HG03196 (cell line): ENCODE measurements around the gene CAMK1G.
A peak's percentile ranks its signal among the peaks of the same experiment; 100 is the strongest.

ENCODE experiments used
- ATAC-seq: cut with Tn5 transposase; IDR thresholded peaks from one replicate; pipeline ENCODE4 v1.9.1; 2021; ENCODE audit not compliant: unreplicated experiment

CAMK1G gene

DNA sequence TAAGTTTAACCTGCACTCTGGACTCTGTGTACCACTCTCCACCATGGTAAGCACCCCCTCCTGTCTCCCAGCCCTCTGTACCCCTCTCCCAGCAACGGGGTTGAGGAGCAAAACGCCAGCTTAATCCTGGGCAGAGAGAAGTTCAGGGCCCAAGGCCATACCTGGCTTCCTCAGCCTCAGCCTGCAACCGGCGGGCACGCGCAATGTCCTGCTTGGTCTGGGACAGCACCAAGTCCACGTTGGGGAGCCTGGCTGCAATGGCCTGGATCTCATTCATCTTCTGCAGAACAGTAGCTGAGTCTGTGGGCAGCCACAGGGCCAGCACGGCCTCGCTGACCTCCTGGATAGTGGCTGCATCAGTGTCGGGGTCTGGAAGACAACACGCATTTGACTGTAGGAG is 34.8 kb downstream of the CAMK1G start:
- ATAC-seq = no peak

DNA sequence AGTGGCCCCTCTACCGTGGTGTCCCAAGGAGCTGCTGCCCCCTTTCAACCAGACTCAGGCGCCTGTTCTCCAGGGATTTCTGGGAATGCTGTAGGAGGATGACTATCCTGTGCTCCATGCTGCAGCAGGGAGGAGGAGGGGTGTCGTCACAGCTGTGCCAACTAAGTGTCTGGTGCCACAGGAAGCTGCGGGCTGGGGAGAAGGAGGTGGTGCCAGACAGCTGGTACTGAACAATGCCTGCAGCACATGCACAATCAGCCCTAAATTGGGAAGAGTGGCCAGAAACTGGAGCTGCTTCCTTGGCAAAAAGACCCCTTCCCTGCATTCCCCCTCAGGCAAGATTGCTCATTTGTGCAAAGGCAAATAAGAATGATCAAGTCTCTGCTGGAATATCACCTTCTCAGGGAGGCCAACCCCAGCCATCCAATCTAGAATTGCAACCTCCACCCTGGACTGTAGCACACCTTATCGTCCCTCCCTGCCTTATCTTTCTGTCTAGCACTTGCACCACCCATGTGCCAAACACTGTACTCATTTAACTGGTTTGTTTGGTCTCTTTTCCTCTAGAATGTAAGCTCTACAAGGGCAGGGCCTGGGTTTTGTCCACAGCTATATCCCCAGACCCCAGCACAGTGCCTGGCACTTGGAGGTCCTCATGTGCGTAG is 35.4 kb downstream of the CAMK1G start:
- no peak for ATAC-seq

DNA sequence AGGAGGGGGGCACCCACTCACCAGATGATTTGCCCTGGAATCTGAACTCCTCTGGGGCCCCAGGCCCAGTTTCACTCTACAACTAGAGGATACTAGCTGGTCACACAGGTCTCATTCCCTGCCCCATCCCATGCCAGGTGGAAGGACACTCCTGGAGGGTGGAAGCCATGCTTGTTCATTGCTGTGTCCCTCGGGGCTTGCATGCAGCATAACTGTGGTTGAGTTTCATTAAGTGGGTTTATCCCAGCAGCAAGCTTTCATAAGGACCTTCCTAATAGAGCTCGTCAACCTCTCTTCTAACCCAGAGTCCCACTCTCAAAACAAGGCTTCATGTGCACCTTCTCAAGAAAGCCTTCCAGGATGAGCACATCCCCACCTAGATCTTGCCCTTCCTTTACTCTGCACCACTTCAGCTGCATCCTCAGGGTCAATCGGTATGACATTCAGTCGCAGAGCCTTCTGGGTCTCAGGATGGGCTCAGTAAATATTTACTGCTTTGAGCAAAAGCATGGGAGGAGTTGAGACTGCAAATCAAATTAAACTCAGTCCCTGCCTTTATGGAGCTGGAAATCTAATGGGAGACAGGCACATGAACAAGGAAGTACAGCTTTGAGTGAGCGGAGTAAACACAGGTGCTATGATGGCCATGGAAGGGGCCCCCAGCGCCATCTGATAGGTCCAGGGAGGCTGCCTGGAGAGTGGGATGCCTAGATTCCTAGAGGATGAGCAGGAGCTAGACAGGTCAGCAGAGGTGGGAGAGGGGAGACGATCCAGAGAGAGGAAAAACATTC is 36.4 kb downstream of the CAMK1G start:
- ATAC-seq = no peak

DNA sequence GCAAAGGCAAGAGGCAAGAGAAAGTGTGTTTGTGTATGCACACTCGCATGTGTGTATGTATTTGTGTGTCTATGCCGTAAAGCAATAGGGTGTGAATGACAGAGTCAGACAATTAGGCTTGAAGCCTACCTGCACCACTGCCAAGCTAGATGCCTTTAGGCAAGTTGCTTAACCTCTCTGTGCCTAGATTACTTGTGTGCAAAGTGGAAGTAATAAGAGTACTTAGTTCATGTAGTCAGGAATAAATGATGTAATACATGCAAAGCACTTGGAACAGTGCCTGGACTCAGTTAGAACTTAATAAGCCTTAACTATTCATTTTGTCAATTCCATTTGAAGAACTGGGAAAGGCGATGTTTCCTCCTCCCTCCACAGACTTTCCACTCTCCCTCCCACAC is 37.0 kb downstream of the CAMK1G start:
- ATAC-seq = no peak

DNA sequence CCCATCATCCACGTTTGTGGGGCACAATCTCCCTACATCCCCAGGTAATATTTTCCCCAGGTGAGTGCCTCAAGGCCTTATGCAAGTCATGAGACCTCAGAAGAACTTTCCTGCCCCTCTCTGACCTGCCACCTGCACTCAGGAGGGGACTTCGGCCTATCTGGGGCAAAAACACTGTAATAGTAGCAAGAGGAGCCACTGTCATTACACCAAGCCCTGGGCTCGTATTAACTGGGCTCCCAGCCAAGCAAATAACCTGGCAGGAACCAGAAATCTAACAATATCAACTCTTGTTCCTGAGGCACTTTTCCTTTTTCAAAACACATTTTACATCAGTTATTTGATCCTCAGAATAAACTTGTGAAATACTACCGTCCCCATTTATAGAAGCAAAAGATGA is 37.8 kb downstream of the CAMK1G start:
- ATAC-seq = no peak

- ATAC-seq = no peak
Measured at GRCh38 chr1:209621741-209622655, 38.5 kb downstream of the CAMK1G start.

DNA sequence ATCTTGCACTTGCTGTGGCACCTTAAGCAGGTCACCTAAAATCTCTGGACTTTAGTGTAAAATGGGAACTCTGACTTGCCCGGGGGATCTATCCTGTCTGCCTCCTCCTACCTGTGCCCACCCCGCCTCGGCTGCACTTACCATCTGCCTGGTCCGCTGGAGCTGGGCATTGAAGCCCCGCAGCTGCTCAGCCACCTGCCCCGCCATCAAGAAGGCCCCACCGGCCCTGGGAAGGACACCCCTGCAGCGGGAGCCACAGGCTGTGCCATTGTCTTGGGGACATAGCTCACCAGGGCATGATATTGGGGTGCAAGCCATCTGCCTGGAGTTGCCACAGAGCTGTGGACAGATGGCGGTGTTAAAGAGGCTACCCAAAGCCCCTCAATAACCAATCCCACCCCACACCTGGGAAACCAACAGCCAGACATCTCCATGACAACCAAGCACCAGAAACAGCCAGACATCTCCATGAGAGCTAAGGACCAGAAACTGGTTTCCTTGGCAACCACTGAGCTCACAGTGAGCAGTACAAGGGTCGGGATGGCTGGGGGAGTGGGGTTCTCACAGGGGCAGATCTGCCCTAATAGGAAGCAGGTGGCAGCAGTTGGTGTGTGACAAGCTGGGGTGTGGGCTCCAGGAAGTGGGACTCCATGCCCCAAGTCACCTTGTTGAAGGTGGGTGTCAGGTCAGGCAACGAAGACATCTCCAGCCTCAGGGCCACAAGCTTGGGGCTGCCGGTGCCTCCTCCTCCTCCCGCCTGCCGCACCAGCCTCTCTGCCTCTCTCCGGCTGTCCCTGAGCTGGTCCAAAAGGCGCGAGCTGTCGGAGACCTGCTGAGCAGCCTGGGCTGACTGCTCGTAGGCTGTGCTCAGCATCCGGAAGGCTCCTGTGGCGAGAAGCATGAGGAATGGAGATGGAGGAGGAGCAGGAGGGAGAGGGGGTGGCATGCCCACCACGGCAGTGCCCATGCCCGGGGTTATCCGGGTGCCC is 39.6 kb downstream of the CAMK1G start:
- ATAC-seq = no peak

- ATAC-seq = no peak
Measured at GRCh38 chr1:209624558-209625549, 41.3 kb downstream of the CAMK1G start.

DNA sequence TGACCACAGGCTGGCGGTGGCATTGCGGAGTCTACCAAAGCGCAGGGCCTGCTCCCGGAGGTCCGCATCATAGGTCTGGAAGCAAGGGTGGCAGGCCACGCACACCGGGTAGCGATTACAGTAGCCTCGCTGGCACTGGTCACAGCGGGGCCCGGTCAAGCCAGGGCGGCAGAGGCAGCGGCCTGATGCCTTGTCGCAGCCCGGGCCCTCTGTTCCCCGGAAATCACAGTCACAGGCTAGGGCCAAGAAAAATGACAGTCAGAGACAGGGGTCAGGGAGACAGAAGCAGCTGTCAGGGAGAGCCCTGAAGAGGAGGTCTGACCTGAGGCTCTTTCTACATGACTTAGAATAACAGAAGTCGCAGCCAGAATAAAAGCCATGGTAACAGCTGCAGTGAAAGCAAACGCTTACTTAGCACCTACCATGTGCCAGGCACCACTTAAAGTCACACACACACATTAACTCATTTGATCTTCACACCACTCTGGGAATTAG is 42.3 kb downstream of the CAMK1G start:
- no peak for ATAC-seq

DNA sequence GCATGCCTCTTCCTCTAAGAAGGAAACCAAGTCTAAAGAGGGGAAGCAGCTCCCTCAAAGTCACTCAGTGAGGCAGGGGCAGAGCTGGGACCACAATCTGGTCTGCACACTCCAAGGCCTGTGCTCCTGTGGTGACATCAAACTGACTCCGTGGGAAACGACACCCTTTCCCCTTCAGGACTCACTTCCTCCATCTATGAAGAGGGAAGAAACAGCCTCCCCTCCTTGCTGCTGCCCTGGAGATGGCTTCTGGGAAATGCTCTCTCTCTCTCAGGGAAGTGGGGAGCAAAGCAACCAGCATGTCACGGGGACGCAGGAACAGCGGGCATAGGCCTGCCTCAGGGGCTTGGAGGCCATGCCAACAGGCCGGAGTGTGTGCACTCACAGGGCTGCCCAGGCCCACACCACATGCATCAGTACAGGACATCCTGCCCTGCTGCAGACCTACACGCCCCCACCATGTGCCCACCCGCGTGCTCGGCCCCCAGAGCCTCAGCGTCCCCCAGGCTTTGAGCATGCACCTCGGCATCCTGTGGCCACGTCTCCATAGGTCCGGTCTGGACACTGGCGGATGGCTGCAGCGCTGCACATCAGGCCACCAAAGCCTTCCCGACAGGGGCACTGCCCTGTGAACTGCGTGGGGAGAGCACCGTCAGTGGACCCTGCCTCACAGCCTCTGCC is 43.0 kb downstream of the CAMK1G start:
- no peak for ATAC-seq

GRCh38 chr1:209627027-209627731 is 43.7 kb downstream of the CAMK1G start:
- ATAC-seq = peak; percentile 16

GRCh38 chr1:209627732-209628196 is 44.2 kb downstream of the CAMK1G start:
- peak; percentile 81 for ATAC-seq

GRCh38 chr1:209628618-209629299 is 45.2 kb downstream of the CAMK1G start:
- ATAC-seq = no peak

DNA sequence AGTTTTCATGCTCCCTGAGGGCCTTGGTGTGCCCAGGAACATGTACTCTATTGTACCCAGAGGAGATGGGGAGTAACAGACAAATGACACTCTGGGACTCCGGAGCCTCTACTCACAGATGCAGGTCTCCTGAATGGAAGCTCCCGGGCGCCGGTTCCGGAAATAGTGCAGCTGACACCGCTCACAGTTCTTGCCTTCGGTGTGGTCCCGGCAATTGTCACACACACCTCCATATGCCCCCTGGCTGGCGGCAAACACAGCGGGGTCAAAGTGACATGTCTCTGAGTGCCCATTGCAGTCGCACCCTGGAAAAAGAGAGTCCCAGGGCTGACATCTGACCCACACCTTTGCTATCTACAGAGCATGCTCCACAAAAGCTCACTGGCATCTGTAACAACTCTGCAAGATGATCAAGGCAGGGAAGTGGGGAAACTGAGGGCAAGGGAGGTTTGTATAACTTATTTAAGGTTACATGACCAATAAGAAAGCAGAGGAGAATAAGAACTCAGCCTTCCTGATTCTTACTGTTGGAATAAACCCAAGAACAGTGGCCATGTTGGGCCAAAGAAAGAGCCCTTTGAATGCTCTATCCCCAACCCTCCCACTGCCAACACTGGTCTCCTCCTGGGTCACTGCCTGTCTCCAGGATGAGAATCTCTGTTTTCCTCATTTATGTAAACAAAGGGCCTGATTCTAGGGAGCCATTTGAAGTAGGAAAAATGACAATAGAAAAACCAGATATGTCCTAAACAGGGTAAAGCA is 46.3 kb downstream of the CAMK1G start:
- ATAC-seq = no peak

GRCh38 chr1:209630383-209631225 is 47.1 kb downstream of the CAMK1G start:
- ATAC-seq = no peak
